ENCODE measurements around the gene TEAD4.

The TEAD4 gene

DNA sequence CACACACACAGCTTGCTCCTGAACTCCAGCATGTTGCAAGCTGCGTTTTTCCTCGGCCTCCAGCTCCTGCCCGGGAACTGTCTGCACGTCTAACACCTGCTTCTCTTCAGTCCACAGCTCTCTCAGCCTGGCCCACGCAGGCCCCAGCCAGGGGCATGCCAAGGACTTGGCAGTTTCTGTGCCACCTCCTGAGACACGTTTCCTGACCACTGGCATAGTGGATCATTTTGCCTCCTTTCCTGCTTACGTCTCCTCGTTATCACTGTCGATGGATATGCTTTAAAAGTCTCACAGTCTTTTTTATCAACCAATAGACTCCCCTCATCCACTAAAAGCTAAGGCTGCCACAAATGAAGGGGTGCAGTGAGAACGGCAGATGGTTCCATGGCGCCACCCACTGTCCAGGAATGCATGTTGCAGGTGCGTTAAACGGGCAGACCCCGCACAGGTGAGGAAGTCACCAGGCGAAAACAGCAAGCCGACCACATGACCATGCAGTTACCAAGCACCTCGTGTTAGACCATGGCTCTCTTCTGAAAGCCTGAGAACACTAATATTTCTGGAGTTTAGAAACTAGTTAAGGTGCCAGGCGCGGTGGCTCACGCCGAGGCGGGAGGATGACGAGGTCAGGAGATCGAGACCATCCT is 14.7 kb upstream of the TEAD4 start:
- Mint-ChIP-seq H3K4me1 (peaks cover 3 to 7% of the 10 kb centered on the region in 2 donors), H3K4me3 (peak overlapping the region in 1 of 2 donors; percentile 22)
- ATAC-seq (replicated peaks) = peak; percentile 75 to 79

DNA sequence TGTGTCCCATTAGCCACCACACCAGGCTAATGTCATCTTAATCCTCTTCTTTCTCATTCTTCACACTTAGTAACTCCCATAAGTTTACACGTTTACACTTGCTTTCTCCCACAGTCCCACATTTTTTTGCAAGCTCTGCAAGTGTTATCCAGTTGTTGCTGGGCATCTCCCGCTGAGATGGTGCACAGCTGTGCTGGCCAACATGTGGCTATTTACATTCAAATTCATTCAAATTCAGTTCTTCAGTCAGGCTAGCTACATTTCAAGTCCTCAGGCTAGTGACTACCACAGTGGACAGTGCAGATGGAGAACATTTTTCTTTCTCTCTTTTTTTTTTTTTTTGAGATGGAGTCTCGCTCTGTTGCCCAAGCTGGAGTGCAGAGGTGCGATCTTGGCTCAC is 9.8 kb upstream of the TEAD4 start:
- Mint-ChIP-seq H3K9me3 (no peaks in the 10 kb centered on the region), H3K4me1 (peaks cover 3 to 5% of the 10 kb centered on the region in 2 donors), H3K36me3 (no peaks in the 10 kb centered on the region), H3K27ac (no peak overlapping the region), H3K27me3 (peaks cover 3 to 16% of the 10 kb centered on the region in 2 donors), H3K4me3 (no peak overlapping the region)
- ATAC-seq (replicated peaks) (no peak), DNase-seq (no peak)

More for the DNA sequence above, 14.7 kb upstream of the TEAD4 start:
- H3K36me3 Mint-ChIP-seq = peaks cover 0 to 8% of the 10 kb centered on the region in 2 donors
- no peak overlapping the region for H3K27ac Mint-ChIP-seq
- H3K27me3 Mint-ChIP-seq = peaks cover 3 to 18% of the 10 kb centered on the region in 2 donors
- H3K9me3 Mint-ChIP-seq = no peaks in the 10 kb centered on the region
- DNase-seq = no peak

- Mint-ChIP-seq H3K4me1 (peaks cover 13 to 21% of the 10 kb centered on the region in 2 donors), H3K4me3 (no peak overlapping the region), H3K36me3 (peaks cover 0 to 3% of the 10 kb centered on the region in 2 donors), H3K27me3 (peaks cover 42% of the 10 kb centered on the region in 2 donors), H3K9me3 (no peaks in the 10 kb centered on the region), H3K27ac (no peak overlapping the region)
- ATAC-seq (replicated peaks) (no peak), DNase-seq (no peak)
Observed at GRCh38 chr12:2955888-2956287, 3.3 kb upstream of the TEAD4 start.

DNA sequence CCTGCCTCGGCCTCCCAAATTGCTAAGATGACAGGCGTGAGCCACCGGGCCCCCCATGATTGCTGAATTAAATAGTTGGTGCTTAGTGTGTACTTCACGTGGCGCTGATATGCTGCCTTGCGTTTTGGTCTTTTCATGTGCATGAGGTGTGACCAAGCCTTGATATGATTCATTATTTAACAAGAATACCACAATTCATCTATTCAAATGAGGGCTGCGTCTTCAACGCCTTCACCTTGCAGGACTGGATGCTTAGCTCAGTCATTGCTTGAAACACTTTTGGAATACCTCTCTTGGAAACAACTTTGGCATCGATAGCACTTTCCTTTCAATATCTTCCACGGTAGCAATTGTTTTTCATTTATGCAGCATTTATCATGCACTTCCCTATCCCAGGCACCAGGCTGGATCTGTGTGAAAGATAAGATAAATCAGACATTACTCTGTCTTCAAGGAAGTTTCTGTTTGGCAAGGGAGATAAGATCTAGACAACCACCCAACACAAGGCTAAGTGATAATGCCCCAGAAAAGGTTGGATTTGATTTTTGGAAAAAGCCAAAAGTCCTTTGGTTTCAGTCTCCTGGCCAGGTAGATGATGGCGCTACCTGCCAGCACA is 1.3 kb upstream of the TEAD4 start:
- DNase-seq (no peak), ATAC-seq (replicated peaks) (no peak)
- H3K27ac Mint-ChIP-seq = no peak overlapping the region
- peaks cover 13 to 22% of the 10 kb centered on the region in 2 donors for H3K4me1 Mint-ChIP-seq
- H3K27me3 Mint-ChIP-seq = peaks cover 55 to 57% of the 10 kb centered on the region in 2 donors
- H3K36me3 Mint-ChIP-seq = peaks cover 0 to 3% of the 10 kb centered on the region in 2 donors
- H3K9me3 Mint-ChIP-seq = no peaks in the 10 kb centered on the region
- no peak overlapping the region for H3K4me3 Mint-ChIP-seq

DNA sequence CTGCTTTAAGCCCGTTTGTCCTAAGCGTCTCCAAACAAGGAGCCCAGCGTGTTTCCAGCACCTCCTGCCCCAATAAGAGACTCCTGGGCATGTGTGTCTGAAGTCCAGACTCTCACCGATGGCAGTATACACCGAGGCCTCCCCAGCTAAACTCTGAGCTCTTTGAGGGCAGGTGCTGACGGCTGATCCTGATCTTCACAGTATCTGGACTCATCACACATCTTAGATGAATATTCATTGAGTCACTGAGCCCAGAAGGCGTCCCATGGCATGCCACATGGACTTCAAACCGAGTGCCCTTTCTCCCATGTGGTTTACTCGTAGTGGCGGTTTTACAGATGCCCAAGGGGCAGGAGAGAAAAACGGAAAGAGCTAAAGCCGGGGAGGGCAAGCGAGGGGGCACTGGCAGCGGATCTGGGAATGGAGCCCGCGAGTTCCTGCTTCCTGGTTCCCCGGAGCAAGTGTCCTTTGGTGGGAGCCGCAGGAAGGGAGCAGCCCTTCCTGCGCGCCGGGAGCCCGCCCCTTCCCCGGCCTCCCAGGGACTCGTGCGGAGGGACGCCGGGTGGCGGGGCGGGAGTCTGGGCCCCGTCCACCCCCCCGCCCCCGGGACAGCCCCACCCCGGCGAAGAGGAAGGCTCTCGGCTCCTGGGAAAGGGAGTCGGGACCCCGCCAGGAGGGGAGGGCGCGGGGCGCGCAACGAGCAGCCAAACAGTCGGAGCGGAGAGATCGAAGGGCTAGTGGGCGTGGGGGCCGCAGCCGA is 585 bp upstream of the TEAD4 start:
- Mint-ChIP-seq H3K4me1 (peaks cover 13 to 22% of the 10 kb centered on the region in 2 donors), H3K4me3 (peak overlapping the region; percentile 73 to 85), H3K36me3 (peaks cover 0 to 3% of the 10 kb centered on the region in 2 donors), H3K27me3 (peaks cover 62 to 64% of the 10 kb centered on the region in 2 donors), H3K9me3 (no peaks in the 10 kb centered on the region), H3K27ac (no peak overlapping the region)
- ATAC-seq (replicated peaks) (peak in 1 of 2 donors; percentile 10), DNase-seq (no peak)

DNA sequence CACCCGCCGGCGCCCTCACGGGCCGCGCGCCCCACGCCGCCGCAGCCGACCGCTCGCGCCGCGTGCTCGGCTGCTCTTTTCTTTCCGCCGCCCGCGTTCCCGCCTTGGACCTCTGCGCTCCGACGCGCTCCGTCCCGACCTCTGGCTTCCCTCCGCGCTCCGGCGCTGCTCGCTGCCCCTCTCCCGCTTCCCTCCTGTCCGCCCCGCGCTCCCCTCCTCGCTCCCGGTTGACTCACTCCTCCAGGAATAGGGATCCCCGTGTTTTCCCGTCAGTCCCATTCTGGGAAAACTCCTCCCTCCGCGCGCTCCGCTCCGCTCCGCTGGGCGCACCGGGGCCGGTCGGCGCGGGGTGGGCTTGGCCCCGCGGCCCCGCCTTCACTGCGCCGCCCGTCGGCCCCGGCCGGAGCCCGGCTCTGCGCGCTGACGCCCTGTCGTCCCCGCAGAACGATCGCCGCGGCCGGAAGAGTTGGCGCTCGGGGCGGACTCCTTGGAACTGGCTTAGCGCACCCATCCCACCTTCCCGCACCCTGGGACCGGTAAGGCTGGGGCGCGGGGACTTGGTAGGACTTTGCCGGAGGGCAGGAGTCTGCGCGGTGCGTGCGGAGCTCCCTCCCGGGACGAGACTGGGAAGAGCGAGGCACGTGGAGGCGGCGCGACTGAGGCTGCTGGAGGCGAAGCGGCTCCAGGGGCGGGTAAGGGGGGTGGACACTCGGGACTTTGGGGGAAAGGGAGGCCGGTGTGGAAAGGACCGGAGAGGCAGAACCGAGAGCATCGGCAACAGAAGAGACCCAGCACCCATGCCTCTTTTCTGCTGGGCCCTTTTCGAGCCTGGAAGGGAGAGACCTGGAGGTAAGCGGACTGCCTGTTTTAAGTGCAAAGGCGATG is 550 bp downstream of the TEAD4 start:
- Mint-ChIP-seq H3K27me3 (peaks cover 71 to 75% of the 10 kb centered on the region in 2 donors), H3K27ac (no peak overlapping the region), H3K4me1 (peaks cover 13 to 22% of the 10 kb centered on the region in 2 donors), H3K36me3 (peaks cover 0 to 3% of the 10 kb centered on the region in 2 donors), H3K4me3 (peak overlapping the region; percentile 73 to 74), H3K9me3 (no peaks in the 10 kb centered on the region)
- ATAC-seq (replicated peaks) (peak; percentile 56), DNase-seq (no peak)

DNA sequence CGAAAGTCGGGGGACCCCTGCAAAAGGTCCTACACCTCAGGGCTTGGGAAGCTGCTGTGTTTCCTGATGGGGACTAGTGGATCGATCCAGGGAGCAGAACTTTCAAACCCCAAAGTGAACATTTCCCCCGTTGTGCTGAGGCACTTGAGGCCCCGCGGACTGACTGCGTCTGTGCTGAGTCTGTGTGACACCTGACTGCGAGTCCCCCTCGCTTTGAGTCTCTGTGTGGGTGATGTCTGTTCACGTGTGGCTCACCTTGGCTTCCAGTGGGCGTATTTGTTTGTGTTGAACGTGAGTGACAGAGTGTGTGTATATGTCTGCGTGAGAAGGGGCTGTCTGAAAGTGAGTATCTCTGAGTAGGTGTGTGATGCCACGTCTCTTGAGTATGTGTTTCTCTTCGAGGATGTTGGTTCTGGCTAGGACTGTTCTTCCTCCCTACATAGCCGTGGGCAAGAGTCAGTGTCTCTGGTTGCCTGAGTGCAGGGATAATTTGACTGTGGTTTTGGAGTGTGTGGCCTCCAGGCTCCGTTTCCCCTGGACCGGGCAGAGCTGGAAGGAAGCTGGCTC is 1.3 kb downstream of the TEAD4 start:
- peak overlapping the region; percentile 73 to 74 for H3K4me3 Mint-ChIP-seq
- H3K36me3 Mint-ChIP-seq = peaks cover 0 to 3% of the 10 kb centered on the region in 2 donors
- H3K27ac Mint-ChIP-seq = no peak overlapping the region
- peaks cover 73 to 77% of the 10 kb centered on the region in 2 donors for H3K27me3 Mint-ChIP-seq
- no peaks in the 10 kb centered on the region for H3K9me3 Mint-ChIP-seq
- no peak for DNase-seq
- ATAC-seq (replicated peaks) = peak; percentile 54 to 63
- H3K4me1 Mint-ChIP-seq = peaks cover 13 to 22% of the 10 kb centered on the region in 2 donors

DNA sequence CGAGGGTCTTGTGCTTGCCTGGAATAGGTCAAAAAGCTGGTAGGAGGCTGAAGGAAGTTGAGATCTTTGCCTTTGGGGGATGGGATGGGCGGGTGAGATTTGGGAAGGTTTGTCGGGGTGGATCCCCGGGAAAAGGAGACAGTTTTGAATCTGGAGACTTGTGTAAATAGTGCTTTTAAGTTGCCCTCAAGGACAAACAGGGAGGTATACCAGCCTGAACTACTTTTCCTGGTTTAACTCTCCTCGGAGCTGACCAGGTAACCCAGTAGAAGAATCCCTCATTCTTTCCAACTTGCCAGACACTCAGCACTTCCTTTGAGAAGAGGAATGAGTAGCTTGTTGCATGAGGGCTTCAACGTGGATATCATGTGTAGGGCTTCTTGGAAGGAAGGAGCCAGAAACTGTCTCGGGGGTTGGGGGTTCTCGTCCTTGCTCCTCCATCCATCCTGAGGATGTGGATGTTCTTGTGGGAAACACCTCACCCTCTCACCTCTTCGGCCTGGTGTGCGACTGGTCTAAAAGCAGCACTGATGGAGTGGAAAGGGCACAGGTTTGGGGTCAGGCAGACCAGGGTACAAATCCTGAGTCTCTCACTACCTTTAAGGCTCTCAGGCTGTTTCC is 1.9 kb downstream of the TEAD4 start:
- H3K27me3 Mint-ChIP-seq = peaks cover 70 to 75% of the 10 kb centered on the region in 2 donors
- peak overlapping the region; percentile 73 to 74 for H3K4me3 Mint-ChIP-seq
- H3K36me3 Mint-ChIP-seq = peaks cover 0 to 3% of the 10 kb centered on the region in 2 donors
- ATAC-seq (replicated peaks) = no peak
- peaks cover 13 to 22% of the 10 kb centered on the region in 2 donors for H3K4me1 Mint-ChIP-seq
- H3K9me3 Mint-ChIP-seq = no peaks in the 10 kb centered on the region
- no peak overlapping the region for H3K27ac Mint-ChIP-seq
- no peak for DNase-seq

GRCh38 chr12:2961705-2962104 is 2.5 kb downstream of the TEAD4 start:
- peaks cover 13 to 22% of the 10 kb centered on the region in 2 donors for H3K4me1 Mint-ChIP-seq
- ATAC-seq (replicated peaks) (no peak), DNase-seq (no peak)
- H3K9me3 Mint-ChIP-seq = no peaks in the 10 kb centered on the region
- H3K27ac Mint-ChIP-seq = no peak overlapping the region
- peaks cover 0 to 3% of the 10 kb centered on the region in 2 donors for H3K36me3 Mint-ChIP-seq
- no peak overlapping the region for H3K4me3 Mint-ChIP-seq
- H3K27me3 Mint-ChIP-seq = peaks cover 64 to 69% of the 10 kb centered on the region in 2 donors

DNA sequence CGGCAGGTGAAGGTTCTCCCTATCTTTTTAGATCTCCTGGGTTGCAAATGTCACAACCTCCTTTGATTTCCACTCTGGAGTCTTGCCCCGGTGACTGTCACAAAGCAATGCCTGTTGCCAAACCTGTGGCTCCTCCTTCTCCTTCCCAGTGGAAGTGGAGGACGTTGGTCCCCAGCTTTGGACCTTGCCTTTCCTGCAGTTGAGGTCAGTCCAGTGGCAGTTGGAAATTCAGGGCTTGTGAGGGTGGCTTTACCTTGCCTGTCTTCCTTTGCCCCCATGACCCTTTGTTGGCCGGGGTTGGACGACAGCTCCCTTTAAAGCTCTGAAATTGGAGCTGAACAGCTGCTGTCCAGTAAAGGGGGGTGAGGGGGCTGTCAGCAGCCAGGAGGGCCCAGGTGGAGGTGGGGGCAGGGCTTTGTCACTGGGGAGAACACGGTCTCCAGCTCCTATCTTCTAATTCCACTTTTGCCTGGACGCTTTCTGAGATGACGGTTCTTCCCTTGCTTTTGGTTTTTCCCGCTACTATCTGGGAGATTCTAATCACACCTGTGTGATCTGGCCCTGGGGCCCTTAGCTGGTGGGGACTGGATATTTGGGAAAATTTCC is 4.1 kb downstream of the TEAD4 start:
- Mint-ChIP-seq H3K36me3 (peaks cover 0 to 3% of the 10 kb centered on the region in 2 donors), H3K27me3 (peaks cover 50 to 53% of the 10 kb centered on the region in 2 donors), H3K9me3 (no peaks in the 10 kb centered on the region), H3K4me1 (peaks cover 13 to 18% of the 10 kb centered on the region in 2 donors), H3K27ac (no peak overlapping the region), H3K4me3 (no peak overlapping the region)
- no peak for ATAC-seq (replicated peaks)
- no peak for DNase-seq

DNA sequence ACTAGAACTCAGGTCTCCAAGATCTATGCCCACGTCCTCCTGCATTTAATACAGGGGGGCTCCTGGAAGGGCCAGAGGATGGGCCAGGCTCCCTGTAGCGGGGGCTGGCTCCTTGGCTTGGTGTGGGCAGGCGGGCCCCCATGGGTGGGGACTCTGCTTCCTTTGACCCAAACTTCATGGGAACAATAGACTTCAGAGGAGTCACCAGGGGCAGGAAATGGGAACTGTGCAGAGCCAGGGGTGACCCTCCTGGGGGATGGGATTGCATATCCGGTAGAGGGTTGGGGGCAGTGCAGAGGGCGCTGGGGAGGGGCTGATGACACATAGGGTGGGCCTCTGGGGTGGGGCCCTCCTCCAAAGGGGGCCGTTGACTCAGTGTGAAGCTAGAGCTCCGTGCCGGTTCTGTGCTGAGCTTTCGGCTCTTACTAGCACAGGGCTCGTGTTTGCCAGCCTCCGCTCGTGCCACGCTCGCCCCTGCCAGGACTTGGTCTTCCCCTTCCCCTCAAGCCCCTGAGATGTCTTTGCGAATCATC is 4.6 kb downstream of the TEAD4 start:
- ATAC-seq (replicated peaks) = no peak
- Mint-ChIP-seq H3K9me3 (no peaks in the 10 kb centered on the region), H3K27ac (no peak overlapping the region), H3K36me3 (no peaks in the 10 kb centered on the region), H3K27me3 (peaks cover 45 to 48% of the 10 kb centered on the region in 2 donors), H3K4me3 (no peak overlapping the region), H3K4me1 (peaks cover 10 to 13% of the 10 kb centered on the region in 2 donors)
- DNase-seq = no peak

DNA sequence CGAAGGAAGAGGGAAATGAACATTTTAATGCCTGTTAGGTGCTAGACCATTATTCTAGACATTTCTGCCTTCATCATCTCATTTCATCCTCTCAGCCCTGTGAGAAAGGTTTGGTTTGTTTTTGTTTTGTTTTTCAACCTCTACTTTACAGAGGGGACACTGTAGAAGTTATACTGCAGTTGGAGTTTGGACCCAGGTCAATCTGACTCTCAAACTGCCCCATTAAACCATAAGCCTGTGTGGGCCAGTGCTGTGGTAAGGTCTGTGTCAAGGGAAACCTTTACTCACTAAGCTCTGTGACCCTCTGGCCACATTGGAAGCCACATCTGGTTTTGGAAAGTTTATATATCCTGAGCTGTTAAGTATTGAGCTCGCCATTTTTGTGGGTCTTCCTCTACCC is 8.5 kb downstream of the TEAD4 start:
- peaks cover 21 to 29% of the 10 kb centered on the region in 2 donors for H3K27me3 Mint-ChIP-seq
- no peak overlapping the region for H3K27ac Mint-ChIP-seq
- no peaks in the 10 kb centered on the region for H3K4me1 Mint-ChIP-seq
- no peaks in the 10 kb centered on the region for H3K9me3 Mint-ChIP-seq
- ATAC-seq (replicated peaks) = no peak
- H3K4me3 Mint-ChIP-seq = no peak overlapping the region
- H3K36me3 Mint-ChIP-seq = no peaks in the 10 kb centered on the region
- DNase-seq = no peak

DNA sequence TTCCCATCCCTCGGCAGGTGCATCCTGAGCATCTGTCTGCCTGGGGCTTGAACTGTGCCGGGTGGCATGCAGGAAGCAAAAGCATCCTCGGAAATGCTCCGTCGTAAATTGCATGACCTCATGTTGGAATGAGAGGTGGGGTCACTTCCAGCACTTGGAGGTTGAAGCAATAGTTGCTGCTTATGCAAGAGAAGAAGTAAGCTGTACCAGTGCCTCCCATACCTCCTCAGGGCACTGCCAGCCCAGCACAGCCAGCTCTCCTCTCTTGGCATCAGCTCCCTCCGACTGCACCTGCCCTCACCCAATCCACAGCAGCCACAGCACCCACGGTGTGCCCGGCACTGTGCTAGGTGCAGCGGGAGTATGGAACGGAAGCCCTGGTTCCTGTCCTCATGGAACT is 11.5 kb downstream of the TEAD4 start:
- Mint-ChIP-seq H3K4me3 (no peak overlapping the region), H3K36me3 (no peaks in the 10 kb centered on the region), H3K27ac (no peak overlapping the region), H3K4me1 (no peaks in the 10 kb centered on the region), H3K9me3 (no peaks in the 10 kb centered on the region), H3K27me3 (peaks cover 0 to 6% of the 10 kb centered on the region in 2 donors)
- DNase-seq (no peak), ATAC-seq (replicated peaks) (no peak)

All from stimulated activated naive B cell treated with anti-CD40 and anti-IgM and Interleukin-4, amounts not matched to agents 10 μg/mL and 1 μg/mL and 100 μg/mL, for 72 hours (primary cell).